AG09309 (cell line): ENCODE results near the gene PARD6A.

Experiments used
- DNase-seq: peaks from one replicate; pipeline ENCODE4 v3.0.0-alpha.2; 2010; ENCODE audit warnings: low read depth
- H3K4me3 ChIP-seq: 2 replicates; pipeline ENCODE4 v1.5.1; 2011; ENCODE audit warnings: mild to moderate bottlenecking, low read depth, low read length, moderate library complexity; ENCODE audit not compliant: control insufficient read depth
- CTCF ChIP-seq: IDR thresholded peaks from 2 replicates; pipeline ENCODE4 v1.5.1; 2011; ENCODE audit warnings: mild to moderate bottlenecking, low read depth, low read length, inconsistent platforms; ENCODE audit not compliant: insufficient read depth, control insufficient read depth; ENCODE audit errors: missing control alignments

Gene PARD6A

GRCh38 chr16:67672306-67672705 is 11.5 kb downstream of the PARD6A start:
- no peak for DNase-seq
- no peak overlapping the region for H3K4me3 ChIP-seq
- TF ChIP-seq CTCF: no peak

- DNase-seq: no peak
- H3K4me3 ChIP-seq: no peak overlapping the region
- peak; percentile 90 for TF ChIP-seq CTCF
Measured at GRCh38 chr16:67672739-67673662, 12.2 kb downstream of the PARD6A start.

GRCh38 chr16:67673712-67674580 is 13.2 kb downstream of the PARD6A start:
- no peak for TF ChIP-seq CTCF
- no peak overlapping the region for H3K4me3 ChIP-seq
- DNase-seq: no peak

GRCh38 chr16:67674851-67675578 is 14.3 kb downstream of the PARD6A start:
- no peak for TF ChIP-seq CTCF
- DNase-seq: no peak
- H3K4me3 ChIP-seq: no peak overlapping the region

- no peak overlapping the region for H3K4me3 ChIP-seq
- no peak for DNase-seq
- TF ChIP-seq CTCF: no peak
Measured at GRCh38 chr16:67675579-67675935, 14.8 kb downstream of the PARD6A start.

- no peak for TF ChIP-seq CTCF
- H3K4me3 ChIP-seq: no peak overlapping the region
- DNase-seq: no peak
Measured at GRCh38 chr16:67675999-67676398, 15.2 kb downstream of the PARD6A start.
